NCI-H2029 treated with DMSO at 0.1 percent for 48 hours (cell line): ENCODE data around the gene ZNF862.

Experiments used
- DNase-seq: peaks from one replicate; lab custom pipeline; 2025; lab: John Stamatoyannopoulos, UW

The ZNF862 gene

DNA sequence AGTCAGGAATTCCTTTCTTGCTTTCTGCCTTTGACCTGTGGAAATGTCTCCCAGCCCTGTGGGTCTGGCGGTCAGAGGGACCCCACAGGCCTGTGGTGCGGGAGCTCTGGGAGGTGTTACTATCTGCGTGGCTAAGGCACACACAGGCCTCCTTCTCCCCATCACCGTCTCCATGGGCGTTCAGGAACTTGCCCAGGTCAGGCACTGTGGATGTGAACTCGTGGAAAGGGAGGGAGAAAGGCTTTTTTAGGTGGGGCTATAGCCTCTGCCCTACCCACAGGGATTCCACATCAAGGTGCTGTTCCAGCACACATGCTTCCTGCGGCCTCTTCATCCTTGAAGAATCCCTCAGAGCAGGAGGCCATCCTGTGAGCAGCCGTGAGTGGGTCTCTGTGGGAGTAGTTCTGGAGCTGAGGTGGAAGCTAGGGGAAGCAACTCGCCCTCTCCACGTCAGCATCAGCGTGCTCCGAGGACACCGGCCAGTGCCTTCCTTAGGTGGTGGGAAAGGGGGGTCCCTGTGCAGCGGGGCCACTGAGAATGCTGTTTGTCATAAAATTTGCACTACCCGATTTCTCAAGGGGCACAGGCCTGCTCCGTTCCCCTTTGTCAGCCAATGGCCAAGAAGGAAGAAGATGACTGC is 28.1 kb downstream of the ZNF862 start:
- no peak for DNase-seq

DNA sequence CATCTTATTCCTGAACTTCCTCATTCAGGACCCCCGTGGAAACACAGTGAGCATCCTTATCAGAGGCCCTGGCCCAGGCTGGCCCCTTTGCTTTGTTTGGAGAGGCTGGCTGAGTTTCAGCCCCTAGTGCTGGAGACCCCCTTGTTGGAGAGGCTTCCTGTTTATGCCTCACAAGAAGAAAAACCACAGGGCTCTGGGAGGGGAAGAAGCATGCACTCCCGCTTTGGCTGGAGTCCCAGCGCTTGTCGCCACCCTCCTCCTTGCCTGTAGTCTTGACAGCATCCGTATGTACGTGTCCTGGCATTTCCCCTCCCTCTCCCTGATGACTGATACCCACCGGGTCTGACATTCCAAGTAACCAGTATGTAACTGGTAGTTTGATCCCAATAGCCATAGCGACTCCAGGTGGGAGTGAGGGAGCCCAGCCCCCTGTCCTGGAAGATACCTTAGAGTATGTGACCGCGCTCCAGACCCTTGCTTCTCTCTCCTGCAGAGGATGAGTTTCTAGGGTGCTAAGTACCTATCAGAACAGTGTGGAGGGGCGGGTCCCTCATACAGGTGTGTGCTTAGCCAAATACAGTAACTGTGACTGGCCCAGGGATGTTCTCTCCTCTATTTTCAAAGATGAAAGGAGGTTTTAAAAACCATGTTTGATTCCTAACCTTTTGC is 28.7 kb downstream of the ZNF862 start:
- DNase-seq, result no peak

DNA sequence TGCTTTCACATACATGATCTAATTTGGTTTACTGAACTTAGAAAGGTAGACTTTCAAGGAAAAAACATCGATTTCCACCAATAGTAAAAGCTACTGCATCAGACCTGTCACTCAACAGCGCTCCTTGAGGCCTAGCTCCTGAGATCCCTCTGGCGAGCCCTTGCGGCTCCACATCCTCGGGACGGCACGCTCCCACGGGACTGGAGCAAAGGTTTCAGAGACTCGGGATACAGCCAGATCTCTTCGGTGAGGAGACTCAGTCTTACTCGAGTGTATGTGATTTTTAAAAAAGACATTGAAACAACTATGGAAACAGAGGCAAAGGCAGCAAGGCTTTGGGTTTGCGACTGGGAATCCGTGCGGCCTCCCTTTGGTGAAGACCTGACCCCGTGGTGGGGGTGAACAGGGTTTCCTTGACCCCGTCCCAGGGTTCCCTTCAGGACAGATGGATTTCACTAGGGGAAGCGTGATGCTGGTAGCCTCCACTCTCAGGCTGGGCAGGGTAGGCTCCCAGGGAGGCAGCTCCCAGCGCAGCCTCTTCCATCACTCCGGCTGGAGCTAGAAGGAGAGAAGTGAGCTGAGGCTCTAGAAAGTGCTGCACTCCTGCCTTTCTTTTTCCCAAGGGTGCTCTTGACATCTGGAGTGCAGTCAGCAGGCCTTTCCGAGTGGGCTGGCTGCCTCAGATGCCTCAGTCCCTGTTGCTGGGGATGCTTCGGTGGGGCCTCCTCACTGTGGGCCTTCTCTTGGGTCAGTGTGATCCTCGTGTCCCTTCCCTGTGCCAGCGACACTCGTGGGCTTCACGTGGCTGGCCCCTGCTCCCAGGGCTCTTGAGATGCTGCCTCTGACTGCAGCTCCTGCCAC is 29.8 kb downstream of the ZNF862 start:
- no peak for DNase-seq

DNA sequence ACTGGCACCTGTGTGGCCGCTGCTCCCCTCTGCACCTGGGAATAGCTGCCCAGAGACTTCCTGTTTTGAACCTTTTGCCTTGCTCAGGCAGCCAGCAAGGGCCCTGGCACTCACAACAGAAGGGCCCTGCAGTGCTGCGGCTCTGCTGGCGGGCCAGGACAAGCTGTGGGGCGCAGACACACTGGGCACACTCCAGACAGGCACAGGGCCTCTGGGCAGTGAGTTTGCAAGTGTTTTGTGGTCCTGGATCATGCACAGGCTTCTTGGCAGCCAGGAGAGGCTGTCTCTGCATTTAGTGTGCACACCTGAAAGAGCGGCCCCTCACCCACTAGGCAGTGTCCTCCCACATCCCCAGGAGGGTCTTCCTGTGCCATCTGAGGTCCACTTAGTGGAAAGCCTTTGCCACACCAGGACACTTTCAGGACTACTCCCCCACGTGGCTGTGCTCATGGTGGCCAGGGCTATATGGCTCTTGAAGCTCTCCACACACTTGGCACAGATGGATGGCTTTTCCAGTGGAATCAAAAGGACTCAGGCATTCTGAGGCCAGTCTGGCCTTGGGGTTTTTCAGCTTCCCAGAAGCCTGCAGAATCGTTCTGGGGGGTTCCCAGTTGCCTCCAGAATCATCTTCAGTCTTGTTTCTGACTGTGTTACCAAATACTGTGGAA is 30.6 kb downstream of the ZNF862 start:
- no peak for DNase-seq

DNA sequence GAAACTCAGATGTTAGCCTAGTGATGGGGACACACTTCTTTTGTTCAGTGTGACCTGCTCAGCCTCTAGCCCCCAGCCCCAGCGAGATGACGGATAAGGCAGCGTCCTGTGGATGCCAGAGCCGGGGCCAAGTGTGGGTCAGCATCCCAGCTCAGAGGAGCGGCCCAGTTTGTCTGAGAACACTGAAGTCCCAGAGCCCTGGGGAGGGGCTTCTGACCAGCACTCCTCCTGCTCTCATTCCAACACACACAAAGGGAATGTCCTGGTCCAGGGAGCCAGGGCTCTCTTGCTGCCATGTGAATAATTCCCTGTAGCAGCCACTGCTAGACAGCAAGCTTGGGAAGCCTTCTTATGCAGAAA is 31.1 kb downstream of the ZNF862 start:
- no peak for DNase-seq

DNA sequence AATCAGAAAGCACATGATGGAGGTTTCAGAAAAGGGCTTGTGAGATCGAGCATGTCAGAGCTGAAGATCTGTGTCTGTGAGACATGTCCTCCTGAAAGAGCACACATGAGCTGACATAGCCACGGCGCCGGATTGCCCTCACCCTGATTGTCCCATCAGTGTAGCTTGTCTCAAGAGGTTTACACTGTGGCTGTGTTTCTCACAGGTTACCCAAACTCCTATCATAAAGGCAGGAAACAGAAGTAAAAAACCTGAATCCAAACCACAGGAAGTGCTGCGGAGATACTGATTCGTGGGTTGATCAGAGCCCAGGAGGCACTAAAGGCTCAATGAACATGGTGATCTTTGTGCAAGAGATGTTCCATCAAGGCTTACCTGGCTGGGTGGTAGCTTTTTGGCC is 31.7 kb downstream of the ZNF862 start:
- DNase-seq, result no peak

DNA sequence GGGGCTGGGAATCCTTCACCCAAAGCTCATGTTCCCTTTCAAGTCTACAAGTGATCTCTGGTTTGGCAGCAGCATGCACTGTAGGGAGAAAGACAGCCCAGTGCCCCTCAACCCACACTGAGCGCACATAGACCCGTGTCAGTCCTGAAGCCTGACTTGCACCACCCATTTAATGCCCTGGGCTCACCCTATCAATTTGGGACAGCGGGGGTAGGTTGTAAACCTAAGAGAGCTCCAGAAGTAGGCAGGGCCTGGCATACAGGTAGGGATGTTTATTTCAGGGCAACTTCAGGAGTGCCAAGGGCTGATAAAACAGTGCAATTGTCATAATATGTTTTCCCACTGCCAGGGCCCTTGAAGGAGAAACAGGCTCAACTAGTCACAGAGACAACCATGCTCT is 32.1 kb downstream of the ZNF862 start:
- no peak for DNase-seq

DNA sequence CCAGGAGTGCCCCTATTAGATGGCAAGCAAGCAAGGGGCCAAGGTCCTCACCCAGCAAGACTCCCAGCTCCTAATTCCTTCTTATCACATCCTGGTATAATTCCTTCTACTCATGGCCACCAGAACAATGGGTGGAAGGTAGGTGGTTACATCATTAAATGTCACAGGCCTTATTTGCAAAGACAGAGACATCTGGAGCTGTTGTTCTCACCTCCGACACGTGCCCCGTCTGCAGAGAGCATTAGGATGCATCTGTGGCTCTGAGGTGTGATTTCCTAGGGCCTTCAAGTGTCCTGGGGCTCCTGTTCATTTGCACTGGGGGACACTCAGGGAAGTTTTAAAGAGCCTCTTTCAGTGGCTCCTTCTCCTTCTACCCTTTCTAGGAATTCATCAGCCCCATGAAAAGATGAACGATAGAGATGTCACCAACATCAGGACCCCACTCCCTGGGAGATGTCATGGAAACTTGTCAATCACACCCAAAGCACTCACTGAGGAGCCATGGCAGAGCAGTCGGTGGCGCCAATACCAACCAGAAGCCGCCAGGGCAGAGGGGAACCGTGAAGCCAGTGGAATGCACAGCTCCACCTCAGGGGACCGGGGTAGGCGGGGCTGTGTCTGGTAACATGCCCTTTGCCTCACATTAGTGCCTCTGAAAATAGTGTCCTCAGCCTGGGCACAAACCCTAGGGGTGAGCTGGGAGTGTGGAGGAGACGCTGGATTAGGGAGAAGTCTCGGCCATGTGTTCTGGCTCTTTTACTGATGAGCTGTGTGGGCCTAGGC is 32.7 kb downstream of the ZNF862 start:
- no peak for DNase-seq

DNA sequence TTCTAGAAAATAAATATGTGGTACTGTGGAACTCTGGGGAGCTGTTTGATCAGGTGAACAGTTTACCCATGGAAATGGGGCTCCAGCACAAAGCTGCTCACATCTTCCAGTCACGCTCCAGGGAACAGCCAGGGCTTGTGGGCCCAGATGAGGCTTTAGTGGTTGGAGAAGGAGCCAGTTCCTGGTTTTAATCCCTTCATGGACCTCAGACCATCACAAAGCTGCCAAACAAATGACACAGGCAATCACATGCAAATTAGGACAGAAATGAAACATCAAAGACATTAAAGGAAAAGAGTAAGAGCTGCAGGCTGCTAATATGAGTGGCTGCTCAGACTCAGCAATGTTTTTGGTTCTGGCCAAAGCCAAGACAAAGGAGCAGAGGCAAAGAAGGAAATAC is 33.4 kb downstream of the ZNF862 start:
- DNase-seq, result no peak

DNA sequence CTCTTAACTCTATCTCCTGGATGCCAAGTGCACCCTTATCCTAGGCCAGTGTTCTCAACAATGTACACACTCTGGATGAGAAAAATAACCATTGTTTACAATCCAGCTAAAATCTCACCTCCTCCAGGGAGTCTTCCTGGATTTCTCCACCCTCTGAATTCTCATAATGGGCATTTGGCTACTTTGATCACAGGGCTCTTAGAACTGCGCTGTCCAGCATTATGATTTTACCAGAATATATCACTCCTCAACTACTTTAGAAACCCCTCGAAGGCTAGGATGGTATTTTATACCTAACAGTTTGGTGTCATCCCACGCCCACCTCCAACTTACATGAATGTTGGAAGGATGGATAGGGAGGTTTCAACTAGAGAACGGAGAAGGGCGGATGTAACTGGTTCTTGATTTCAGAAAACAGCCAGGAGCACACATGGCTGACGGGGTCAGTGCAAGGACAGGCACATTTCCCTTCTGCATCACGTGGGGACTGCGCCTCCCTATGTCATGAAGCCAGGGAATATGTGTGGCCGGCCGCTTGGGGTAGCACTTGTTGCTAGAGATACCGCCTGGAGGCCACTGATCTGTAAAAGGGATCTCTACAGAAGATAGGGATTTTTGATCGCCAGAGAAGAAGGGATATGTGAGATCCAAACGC is 34.4 kb downstream of the ZNF862 start:
- DNase-seq, result peak; percentile 47

DNA sequence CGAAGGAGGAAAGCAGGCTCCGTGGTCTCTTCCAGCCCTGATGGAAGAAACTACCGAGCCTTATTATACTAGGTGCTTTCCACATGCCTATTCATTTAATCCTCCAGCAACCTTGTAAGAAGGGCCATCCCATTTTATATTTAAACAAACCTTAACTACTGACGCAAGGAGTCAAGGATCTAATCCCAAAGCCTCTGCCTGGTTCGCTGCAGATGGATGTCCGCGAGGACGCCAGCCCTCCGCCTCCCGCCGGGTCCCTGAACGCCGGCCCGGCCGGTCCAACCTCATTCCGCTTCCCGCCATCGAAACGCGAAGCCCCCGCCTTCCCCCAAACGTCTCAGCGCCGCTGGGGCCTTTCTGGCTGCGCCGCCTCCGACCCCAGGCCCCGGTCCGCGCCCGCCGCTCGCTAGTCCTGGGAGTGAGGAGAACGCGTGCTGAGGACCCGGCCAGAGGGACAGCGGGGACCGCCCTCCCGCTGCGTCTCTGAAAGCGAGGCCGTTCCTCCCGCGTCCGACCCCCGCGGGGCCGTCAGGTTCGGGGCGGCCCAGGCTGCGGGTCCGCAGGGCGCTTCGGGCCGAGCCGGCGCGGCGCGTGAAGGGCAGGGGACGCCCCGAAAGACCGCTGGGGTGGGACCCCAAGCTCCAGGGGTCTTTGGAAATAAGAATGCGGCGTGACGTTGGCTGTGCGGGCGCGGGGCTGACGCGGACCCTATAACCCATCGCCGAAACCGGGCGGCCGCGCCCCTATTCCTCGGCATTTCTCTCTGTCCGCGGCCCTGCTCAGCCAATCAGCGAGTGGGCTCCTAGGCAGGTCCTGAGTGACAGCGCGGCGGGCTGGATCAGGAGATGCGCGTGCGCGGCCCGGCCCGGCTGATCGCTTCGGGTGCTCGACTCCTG is 35.1 kb downstream of the ZNF862 start, which contains the start of gene ATP6V0E2:
Gene ATP6V0E2, plus strand, starts transcription at position 896 of the 896 bp plus-strand sequence. CDS start 97 bp downstream, outside the sequence.
- DNase-seq, result peak; percentile 54

DNA sequence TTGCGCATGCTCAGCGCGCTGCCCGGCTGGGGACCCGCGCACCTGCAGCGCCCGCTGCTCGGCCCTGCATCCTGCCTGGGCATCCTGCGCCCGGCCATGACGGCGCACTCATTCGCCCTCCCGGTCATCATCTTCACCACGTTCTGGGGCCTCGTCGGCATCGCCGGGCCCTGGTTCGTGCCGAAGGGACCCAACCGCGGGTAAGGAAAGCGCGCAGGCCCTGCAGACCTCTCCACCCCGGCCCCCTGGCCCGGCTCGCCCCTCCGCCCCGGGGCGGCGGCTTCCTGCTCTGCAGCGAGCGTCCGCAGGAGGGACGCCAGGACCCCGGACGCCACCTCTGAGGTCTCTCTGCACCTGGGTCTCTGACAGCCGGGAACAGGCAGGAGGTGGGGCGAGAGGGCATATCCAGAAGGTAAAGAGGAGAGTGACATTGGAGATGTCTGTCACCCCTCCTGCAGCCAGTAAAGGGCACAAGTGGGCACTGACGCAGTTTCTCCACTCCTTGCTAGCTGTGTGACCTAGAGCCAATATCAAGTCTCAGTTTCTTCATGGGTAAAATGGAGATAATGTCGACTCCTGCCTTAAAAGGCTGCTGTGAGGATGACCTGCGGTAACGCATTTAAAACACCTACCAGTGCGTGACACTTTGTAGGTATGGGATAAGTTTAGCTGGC is 35.9 kb downstream of the ZNF862 start:
- DNase-seq, result peak; percentile 8

DNA sequence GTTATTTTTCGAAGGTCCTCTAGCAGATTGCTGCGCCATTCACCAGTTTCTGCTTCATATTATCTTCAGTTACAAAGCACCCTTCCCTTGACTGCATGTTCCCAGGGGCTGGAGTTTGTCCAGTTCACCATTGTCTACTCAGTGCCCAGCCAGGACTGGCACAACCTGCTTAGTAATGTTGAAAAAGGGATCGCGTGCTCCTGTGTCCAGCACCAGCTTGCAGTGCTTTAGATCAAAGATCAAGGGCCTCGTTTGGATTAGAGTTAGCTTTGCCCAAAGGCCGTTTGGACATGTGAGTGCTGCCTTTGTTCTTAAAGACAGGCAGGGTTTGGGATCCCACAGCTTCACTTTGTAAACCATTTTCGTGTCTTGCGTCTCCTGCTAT is 36.5 kb downstream of the ZNF862 start:
- DNase-seq, result no peak

DNA sequence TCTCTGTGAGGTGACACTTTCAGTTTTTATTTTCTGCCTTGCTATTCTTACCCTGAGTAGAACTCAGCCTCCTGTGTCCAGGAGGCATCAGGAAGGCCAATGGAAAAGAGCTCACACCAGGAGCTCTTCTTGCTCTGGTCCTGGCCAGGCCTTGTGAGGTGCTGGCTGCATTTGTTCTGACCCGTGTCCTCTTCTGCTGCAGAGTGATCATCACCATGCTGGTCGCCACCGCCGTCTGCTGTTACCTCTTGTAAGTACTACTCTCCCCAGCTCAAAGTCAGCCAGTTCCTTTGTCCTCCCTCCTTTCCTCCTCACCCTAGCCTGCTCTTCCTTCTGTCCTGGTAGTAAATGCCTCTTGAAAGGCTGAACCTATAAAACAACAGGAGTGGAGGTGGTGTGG is 37.2 kb downstream of the ZNF862 start:
- no peak for DNase-seq

DNA sequence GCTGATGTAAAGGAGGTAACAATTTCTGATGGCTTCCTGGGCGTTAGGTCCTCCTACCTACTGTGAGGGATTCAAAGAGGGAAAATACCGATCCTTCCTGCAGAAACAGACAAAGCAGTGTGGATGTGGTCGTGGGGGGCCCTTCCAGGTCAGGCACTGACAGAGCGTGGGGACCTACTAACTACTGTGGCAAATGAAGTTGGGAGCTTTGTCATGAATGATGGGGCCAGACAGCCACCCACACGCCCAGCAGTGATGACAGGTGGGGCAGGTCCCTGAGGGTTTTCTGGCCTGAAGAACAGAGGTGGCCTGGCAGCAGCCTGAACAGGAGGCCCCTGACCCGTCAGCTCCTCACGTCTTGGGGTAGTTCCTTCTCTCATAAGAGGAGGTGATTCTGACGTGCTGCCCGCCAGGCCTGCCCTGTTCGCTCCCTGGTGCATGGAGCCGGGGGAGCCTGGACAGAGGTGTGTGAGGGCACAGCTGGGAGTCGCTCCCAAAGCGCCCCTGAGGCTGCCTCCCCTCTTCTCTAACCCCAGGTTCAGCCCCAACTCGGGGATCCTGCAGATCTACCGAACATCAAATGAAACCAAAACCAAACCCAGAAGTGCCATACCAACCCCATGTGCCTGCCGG is 39.8 kb downstream of the ZNF862 start:
- no peak for DNase-seq

DNA sequence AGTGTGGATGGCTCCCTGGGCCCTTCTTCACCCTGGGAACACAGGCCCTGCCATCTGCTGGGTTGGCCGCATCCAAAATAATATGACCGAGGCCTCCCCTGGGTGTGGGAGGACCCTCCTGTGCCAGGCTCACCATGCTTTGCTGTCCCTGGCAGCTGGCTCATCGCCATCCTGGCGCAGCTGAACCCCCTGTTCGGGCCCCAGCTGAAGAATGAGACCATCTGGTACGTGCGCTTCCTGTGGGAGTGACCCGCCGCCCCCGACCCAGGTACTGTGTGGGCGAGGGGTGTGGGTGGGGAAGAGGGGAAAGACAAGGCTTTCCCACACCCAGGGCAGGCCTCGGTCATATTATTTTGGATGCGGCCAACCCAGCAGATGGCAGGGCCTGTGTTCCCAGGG is 40.3 kb downstream of the ZNF862 start:
- DNase-seq, result no peak

DNA sequence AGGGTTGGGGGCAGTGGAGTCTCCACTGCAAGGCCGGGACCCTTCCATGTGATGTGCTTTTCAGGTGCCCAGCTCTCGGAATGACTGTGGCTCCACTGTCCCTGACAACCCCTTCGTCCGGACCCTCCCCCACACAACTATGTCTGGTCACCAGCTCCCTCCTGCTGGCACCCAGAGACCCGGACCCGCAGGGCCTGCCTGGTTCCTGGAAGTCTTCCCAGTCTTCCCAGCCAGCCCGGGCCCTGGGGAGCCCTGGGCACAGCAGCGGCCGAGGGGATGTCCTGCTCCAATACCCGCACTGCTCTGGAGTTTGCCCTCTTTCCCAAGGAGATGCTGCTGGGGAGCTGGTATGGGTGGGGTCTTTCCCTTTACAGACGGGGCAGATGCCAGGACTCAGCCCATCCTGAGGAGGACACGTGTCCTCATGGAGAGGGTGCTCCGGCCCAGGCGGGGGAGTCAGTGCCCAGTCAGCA is 41.1 kb downstream of the ZNF862 start:
- DNase-seq, result no peak

DNA sequence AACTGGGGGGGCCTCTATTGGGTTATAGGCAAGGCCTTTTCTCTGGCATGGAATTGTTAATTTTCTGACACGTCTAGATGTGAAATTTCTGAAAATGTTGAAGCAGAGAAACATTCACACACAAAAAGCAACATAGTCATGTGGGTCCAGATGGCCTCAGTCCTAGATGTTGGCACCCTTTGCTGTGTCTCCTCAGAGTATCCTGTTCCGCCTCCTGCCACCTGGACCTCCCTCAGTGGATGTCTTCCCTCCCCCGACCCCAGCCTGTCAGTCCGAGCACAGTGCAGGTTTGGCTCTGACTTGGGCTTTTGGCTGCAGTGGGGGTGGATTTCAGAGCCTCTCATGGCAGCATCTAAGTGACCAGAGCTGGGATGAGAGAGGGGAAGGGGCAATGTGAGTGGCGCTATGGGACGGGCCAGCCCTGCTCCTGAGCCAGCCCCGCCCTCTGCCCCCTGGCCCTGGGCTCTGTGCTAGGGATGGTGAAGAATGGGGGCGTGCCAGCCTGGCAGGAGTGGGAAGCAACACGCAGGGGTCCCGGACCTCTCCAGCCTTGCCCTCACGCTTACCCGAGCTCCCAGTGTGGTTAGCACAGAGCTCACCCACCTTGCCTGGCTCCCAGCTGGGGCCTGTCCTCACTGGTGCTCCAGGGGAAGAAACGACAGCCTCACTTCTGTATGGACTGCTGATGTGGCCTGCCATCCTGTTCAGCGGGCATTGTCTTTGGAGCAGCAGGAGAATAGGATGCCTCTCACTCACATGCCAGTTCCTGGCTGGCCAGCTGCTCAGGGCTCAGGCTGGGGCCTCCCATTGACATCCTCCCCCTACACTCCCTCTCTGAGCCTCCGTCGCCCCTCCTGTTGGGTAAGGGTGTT is 41.8 kb downstream of the ZNF862 start:
- DNase-seq, result no peak
